ENCODE results near the gene CEACAM6.

DNA sequence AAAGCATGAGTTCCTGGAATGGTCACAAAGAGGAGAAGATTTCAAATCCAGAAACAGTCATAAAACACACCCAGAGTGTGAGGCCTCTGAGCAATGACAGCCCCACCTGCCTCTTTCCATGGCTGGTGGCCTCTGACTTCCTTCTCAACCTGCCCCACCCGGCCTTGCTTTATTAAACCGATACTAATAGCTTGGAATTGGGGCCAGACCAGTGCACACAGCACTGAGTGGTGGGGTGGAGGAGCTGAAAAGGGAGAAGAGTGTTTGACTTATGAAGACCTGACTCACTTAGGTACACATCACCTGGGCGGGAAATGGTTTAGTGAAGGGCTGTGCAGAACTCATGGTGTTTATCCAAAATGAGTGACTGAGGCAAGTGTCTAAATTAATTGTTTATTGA lies 20.7 kb upstream of the CEACAM6 start:
- TF ChIP-seq, protein P1, sequence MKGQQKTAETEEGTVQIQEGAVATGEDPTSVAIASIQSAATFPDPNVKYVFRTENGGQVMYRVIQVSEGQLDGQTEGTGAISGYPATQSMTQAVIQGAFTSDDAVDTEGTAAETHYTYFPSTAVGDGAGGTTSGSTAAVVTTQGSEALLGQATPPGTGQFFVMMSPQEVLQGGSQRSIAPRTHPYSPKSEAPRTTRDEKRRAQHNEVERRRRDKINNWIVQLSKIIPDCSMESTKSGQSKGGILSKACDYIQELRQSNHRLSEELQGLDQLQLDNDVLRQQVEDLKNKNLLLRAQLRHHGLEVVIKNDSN (CRISPR knock-in tag; IDR thresholded peaks at IDR 0.05), result no peak
- no peak for TF ChIP-seq ATF1 (CRISPR knock-in tag; IDR thresholded peaks at IDR 0.05)
- TF ChIP-seq GABPB1 (CRISPR knock-in tag; IDR thresholded peaks at IDR 0.05), result no peak
- TF ChIP-seq, protein P2, sequence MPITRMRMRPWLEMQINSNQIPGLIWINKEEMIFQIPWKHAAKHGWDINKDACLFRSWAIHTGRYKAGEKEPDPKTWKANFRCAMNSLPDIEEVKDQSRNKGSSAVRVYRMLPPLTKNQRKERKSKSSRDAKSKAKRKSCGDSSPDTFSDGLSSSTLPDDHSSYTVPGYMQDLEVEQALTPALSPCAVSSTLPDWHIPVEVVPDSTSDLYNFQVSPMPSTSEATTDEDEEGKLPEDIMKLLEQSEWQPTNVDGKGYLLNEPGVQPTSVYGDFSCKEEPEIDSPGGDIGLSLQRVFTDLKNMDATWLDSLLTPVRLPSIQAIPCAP (CRISPR knock-in tag; IDR thresholded peaks at IDR 0.05), result no peak
- no peak for TF ChIP-seq ESRRA (CRISPR knock-in tag; IDR thresholded peaks at IDR 0.05; ENCODE audit: borderline replicate concordance)
- TF ChIP-seq KAT7 (CRISPR knock-in tag; IDR thresholded peaks at IDR 0.05; ENCODE audit: borderline replicate concordance), result no peak
- TF ChIP-seq, protein P3, sequence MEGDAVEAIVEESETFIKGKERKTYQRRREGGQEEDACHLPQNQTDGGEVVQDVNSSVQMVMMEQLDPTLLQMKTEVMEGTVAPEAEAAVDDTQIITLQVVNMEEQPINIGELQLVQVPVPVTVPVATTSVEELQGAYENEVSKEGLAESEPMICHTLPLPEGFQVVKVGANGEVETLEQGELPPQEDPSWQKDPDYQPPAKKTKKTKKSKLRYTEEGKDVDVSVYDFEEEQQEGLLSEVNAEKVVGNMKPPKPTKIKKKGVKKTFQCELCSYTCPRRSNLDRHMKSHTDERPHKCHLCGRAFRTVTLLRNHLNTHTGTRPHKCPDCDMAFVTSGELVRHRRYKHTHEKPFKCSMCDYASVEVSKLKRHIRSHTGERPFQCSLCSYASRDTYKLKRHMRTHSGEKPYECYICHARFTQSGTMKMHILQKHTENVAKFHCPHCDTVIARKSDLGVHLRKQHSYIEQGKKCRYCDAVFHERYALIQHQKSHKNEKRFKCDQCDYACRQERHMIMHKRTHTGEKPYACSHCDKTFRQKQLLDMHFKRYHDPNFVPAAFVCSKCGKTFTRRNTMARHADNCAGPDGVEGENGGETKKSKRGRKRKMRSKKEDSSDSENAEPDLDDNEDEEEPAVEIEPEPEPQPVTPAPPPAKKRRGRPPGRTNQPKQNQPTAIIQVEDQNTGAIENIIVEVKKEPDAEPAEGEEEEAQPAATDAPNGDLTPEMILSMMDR (IDR thresholded peaks at IDR 0.05), result no peak
- no peak for TF ChIP-seq TP53 (CRISPR knock-in tag; IDR thresholded peaks at IDR 0.05)
